Tongue (tissue), 2 donors: ENCODE data around the gene PEMT. TPM values are rescaled to one million over a fixed set of nuclear protein-coding genes. Genes with fewer than 3 reads are reported as not detected.

Experiments
- DNase-seq: peaks from one replicate; pipeline ENCODE4 v3.0.0-alpha.2; 2015
- total RNA-seq: library from RNA; depleted of rRNA; stranded (reverse); fragments of >200 nt; gene quantifications from one replicate; pipeline ENCODE4 v1.2.3, GENCODE V29; 2014

The PEMT gene
- total RNA-seq, 1 donor from 2014 or later: 31.4 TPM

DNA sequence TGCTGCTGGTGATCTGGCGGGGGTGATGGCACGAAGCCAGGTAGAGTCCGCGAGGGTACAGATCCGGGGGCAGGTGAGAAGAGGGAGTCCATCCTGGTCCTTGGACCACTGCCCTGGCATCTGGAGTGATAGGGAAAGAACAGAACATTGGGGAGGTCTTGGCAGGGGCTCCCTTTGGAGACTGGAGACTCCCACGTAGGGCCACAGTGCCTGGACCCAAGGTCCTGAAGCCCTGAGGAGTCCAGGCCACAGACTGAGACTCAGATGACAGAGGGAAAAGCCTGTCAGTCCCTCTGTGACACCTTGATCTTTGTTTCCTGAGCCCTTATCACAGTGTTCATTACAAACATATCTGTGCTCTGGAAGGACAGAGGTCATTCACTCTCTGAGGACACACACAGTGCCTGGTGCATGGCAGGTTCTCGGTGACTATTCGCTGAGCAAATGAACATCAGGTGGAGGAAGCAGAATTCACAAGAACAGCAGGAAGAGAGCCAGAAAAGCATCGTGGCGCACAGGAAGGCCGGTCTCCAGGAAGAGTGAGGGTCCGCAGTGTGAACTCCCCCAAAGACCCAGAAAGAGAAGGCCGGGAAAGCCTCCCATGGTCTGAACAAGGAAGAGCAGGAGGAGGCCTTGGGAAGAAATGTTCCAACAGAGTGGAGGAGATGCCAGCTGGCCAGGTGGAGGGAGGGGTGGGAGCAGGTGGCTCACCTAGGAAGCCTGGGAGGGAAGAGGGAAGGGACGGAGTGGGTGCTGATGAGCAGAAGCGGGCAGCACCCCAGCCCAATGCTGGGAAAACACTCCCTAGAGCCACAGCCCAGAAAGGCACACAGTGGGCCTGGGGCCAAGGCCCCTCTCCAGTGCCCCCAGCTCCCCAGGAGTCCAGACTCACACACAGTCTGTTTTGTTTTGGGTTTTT, 20.5 kb downstream of the PEMT start:
- DNase-seq: no peak

- DNase-seq: peak; percentile 66
Observed at GRCh38 chr17:17570140-17570797, 21.2 kb downstream of the PEMT start.

DNA sequence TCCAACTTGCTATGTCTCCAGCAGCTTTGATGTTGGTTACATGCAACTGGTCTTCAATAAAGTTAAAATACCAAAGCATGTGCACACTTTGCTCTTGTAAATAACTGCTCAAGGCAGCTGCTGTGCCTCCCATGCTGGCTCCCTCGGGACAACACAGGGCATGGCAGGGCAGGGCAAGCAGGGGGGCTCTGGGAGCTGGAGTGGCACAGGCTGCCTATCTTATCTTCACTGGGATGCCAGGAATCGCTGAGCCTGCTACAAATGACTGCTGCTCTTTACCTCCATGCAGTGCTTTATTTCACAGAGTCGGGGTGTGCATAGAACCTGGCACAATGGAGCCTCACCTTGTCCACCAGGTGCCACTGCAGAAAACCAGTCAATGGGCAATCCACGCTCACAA, 21.8 kb downstream of the PEMT start:
- DNase-seq: no peak

DNA sequence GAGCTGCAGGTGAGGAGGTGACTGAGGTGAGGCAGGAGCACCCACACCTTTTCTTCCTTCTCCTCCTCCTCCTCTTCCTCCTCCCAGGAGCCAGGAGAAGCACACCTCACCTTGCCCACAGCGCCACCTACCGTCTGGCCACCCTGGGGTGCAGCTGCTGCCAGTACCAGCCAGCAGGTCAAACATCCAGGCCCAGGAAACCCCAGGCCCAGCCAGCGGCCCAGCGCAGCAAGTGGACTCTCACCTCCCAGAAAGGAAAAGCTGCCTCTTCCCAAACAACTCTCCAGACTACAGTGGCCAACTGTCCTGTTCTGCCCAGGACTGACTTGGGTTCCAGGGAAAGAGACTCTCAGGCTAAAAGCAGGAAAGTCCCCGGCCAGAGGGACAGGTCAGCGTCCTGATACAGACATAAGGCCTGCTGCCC, 22.7 kb downstream of the PEMT start:
- DNase-seq: peak; percentile 61

- DNase-seq: peak; percentile 97
Observed at GRCh38 chr17:17567631-17568030, 23.9 kb downstream of the PEMT start.

- no peak for DNase-seq
Observed at GRCh38 chr17:17566896-17567513, 24.5 kb downstream of the PEMT start.

- DNase-seq: peak; percentile 68
Observed at GRCh38 chr17:17565471-17566339, 25.8 kb downstream of the PEMT start.

DNA sequence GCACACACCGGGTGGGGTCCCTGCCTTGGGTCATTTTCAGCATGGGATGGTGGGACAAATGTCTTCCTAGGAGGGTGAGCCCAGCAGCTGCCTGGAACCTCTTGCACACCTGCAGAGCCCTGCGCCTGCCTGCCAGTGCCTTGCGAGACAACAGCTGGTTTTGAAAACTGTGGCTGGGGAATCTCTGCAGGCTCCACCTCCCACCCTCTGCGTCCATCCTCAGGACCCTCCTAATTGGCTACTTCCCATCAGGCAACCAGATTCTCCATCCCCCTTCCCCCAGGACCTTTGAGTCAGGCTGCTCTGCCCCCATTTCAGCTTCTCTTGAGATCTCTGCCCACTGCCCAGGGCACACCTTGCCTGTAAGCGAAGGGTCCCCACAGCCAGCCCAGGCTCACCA, 26.6 kb downstream of the PEMT start:
- peak; percentile 40 for DNase-seq

GRCh38 chr17:17564323-17564722, 27.2 kb downstream of the PEMT start:
- no peak for DNase-seq

DNA sequence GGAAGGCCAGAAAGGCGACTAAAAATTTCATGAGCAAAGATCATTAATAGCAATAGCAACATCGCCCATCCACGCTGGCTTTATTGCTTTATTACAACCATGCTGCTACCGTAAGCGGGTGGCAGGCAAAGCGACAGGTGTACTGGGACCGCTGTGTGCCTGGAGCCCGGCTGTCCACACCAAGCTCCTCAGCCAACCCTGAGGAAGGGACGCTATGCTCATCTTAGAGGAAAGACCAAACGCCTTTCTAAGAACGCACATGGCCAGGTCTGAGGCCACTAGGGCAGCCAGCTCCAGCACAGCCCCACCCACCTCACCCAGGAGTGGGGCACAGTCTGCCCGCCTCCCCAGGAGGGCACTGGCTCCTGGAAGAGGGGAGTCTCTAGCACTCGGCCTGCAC, 28.0 kb downstream of the PEMT start:
- no peak for DNase-seq

DNA sequence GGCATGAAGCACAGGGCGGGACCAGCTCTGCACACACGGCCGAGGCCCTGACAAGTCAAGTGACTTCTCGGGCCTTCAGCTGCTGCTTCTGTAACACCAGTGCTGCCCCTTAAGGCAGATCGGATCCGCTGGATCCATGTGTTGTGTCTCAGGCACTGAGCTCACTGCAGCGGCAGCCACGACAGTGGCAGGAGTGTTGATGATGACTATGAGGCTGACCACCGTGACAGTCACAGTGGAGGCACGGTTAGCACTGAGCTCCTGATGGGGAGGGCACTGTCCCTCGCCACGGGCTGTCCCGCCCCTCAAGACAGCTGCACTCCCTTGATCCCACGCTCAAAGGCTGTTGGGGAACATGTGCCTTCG, 29.4 kb downstream of the PEMT start:
- DNase-seq: peak; percentile 61

DNA sequence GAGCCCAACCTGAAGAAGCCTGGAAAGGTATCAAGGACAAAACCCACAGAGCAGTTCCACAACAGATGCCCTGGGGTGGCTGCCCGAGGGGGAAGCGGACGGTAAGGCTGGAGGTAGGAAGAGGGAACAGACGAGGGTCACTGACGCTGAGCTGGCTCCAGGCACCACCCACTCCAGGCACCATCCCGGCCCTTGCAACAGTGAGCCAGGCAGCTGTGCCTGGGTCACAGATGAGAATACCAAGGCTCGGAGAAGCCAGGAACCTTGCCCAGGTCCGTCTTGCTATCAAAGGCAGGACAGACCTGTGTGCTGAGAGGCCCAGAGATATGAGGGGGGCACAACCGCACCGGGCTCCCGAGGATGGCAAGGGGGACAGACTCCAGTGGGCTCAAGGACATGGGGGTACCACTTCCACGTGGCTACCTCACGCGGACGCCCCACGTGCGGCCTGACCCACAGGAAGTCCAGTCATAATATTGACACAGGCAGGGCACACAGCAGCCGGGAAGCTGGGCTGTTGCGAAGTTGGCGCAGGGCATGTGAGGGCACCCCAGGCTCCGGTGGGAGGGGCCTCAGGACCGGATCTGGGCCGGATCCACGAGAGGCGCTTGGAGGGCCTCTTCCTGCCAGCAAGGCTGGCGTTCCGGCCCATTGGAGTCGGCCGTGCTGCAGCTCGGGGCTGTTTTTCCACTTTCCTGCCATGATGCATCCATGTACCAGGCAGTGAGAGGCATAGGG, 29.9 kb downstream of the PEMT start:
- no peak for DNase-seq

GRCh38 chr17:17560975-17561374, 30.5 kb downstream of the PEMT start:
- DNase-seq: no peak

- no peak for DNase-seq
Observed at GRCh38 chr17:17560167-17560566, 31.3 kb downstream of the PEMT start.

DNA sequence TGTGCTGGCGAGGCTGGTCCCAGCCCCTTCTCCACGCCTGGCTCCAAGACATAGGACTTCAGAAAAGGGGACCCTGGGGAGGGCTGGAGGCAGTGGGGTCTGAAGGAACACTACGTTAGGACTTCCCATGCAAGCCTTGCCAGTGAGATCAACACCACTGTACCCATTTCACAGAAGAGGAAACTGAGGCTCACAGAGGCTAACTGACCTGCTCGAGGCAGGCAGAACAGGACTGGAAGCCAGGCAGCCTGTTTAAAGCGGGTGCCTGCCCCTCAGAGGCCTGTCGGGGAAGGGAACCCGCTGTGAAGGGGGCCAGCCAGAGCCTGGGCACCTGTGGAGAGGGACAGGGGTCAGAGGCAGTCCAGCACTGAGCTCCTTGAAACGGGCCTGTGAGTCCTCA, 32.3 kb downstream of the PEMT start:
- DNase-seq: no peak

GRCh38 chr17:17558431-17558830, 33.1 kb downstream of the PEMT start:
- DNase-seq: no peak

DNA sequence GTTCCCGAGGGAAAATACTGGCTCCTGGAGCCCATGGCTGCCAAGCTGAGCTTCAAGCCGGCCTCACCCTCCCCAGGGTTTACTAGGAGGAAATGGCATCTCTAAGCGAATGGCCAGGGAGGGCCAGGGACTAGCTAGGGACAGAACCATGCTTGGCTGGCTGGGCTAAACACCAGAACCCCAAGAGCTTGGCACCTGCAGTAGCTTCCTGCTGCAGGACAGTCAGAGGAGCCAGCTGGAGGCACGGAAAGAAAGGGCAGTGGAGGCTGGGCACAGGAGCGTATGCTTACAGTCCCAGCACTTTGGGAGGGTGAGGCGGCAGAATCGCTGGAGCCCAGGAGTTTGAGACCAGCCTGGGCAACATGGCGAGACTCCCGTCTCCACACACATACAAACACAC, 33.7 kb downstream of the PEMT start:
- DNase-seq: no peak

DNA sequence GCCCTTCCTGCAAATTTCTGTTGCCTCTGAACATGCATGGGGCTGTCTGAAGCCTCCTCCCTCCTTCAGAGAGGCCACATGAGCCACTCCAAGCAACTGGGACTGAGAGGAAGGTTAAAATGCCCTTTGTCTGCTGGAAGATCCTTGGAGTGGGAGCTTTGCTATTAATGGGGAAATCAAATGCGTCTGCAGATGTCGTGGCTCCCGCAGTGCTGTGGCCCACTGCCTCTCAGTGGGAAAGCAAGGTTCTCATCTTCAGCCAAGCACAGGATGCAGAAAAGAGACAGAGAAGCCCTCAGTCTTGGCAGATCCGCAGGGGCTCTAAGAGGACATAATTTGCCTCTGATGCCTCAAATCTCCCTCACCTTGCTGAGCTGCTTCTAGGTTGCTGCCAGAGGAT, 34.8 kb downstream of the PEMT start:
- DNase-seq: no peak

DNA sequence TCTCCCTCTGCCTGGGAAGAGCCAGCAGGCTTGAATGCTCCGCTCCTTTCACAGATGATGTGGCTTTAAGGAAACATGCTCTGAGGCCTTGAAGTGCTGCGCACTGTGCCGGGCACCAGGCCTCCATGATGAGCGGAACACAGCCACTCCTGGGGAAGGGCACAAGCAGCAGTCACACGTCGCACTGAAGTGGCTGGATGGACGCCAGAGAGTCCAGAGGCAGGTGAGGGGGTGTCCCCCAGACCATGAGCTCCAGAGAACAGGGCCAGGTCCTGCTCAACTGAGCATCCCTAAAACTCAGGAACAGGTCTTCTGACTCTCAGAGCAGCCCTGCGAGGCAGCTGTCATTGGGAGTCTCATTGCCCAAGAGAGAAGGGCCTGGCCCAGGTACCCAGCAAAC, 35.6 kb downstream of the PEMT start:
- no peak for DNase-seq

GRCh38 chr17:17555151-17555550, 36.4 kb downstream of the PEMT start:
- DNase-seq: no peak

DNA sequence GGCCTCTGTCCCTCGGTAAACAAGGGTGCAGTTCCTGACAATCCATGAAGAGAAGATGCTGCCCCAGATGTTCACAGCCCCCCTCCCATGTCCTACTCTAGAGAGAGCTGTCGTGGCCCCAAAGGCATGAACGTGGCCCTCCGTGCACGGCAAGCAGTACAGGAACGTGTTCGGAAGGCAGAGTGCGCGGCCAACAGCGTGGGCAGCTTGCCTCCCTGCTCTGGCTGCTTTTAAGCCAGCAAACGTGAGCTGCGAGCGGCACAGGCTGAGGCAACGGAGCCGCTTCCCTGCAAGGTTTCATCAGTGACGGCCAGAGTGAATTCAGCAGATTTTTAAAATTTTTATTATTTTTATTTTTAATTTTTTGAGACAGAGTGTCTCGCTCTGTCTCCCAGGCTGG, 37.2 kb downstream of the PEMT start:
- DNase-seq: no peak
